Measurements from ENCODE around the gene LONRF2.
A peak's percentile ranks its signal among the peaks of the same experiment; 100 is the strongest.

The LONRF2 gene

DNA sequence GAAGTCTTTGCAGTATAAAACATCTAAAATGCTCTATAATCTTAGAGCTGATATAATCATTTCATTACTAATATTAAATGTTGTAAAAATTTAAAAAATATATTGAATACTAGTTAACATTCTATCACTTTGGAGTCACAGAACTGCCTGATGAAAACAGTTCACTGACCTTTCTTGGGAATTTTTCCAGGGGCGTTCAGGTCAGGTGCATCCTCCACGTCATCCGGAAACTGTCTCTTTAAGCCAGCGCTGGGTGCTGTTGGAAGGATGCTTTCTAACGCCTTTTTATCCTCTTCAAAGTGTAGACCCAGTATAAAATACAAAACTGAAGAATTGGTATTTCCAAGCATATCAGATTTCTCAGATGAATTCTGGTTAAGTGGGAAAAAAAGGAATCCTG is 22.8 kb downstream of the LONRF2 start:
- DNase-seq: no peak

DNA sequence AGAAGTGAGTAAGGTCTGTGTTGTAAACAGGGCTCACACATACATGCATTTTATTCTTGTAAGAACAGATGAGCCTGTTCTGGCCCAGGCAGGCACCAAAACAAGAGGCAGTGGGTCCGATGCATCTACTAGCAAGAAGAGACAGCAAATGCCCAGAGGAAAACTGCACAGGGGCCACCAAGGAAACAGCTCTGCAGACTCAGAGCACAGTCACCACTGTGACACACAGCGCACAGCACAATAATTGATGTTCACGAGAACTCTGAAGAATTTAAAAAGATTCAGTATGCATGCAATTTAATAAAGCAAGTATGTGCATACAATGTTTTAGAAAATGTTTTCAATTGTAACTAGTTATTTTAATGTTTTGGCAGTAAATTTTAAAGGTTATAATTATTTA is 24.8 kb downstream of the LONRF2 start:
- no peak for DNase-seq

DNA sequence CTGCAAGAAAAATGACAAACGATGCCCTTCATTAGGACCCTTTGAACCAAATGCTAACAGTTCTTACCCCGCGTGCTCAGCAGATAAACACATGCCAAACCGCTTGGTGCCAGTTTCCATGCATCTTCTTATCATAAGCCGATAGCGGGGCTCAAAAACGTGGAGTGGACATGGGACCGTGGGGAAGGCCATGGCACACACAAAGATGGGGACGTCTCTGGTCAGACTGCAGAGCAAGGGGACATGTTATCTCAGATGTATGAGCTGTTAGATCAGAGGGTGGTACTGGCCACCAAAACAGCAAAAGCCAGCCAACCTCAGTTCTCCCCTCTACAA is 28.2 kb downstream of the LONRF2 start:
- DNase-seq: no peak

DNA sequence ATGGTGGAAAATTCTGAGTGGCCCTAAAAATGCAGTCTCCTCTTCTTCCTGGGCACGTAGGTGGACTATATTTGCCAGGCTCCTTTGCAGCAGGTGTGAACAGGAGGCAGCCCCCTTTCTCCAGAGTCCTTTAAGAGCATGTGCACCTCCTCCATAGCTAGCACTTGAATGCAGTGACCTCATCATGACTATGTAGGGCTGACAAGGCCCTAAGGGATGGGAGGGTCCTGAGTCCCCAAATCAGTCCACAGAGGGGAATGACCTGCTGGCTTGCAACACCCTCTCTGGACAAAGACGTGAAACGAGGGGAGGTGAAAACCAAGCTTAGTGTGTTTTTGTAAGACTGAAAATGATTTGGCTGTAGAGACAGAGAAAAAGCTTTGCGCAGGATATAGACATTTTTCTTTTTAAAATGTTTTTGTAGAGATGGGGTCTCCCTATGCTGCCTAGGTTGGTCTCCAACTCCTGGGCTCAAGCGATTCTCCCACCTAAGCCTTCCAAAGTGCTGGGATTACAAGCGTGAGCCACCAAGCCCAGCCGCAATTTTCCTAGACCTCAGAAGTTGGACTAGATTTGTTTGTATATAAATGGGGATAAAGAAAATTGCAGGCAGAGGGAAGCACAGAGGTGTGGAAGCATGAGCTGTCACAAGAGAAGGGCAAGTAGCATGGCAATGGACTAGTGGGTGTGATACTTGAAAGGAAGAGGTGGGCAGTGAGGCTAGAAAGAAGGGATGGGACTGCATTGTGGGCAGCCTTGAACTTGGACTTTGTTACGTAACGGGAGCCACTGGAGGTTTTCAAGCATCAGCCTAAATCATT is 28.8 kb downstream of the LONRF2 start:
- no peak for DNase-seq

DNA sequence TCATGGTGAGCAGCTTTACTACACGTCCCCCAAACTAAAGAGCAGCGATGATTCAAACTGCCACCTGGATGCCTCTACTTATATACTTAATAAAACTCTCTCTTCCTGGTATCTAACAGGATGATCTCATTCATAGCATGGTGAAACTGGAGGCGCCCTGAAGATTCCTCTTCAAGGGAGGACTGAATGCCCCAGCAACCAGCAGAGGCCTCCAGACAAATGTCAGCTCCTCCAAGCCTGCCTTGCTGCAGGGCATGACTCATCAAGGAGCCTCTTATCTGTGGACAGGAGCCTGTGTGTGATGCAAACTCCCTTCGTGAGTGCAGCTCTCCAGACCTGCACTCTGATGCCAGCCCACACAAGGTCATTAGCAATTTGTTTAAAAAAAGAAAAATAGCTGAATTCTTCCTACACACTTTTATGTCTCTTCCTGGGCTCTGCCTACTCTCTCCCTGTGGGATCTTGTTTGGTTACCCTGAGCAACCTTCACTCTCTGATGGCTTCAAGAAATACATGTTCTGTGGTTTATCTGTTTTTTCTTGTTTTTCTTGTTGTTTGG is 30.2 kb downstream of the LONRF2 start:
- peak; percentile 83 for DNase-seq

DNA sequence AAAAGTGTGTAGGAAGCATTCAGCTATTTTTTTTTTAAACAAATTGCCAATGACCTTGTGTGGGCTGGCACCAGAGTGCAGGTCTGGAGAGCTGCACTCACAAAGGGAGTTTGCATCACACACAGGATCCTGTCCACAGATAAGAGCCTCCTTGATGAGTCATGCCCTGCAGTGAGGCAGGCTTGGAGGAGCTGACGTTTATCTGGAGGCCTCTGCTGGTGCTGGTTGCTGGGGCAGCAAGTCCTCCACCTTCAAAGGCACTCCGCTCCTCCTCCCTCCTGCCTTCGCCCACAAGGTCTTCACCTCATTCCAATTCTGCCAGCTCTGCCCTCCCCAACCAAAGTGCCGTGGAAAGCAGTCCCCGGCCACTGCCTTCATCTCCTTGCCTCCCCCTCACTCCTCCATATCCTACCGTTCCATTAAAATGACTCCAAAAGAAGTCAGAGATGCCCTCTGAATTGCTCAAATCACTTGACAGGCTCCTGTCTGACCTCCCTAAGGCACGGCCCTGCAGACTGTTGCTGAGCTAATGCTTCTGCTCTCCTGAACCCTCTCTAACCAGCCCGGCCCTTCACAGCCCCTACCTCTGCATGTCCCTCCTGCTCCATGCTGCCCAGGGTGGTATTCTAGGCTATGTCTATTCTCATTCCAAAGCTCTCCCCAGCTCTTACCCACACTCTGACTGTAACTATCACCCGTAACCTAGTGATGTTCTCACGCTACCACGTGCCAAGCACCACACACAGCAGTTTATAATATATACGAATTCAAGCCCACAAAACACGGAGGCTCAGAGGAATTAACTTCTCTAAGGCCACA is 30.9 kb downstream of the LONRF2 start:
- DNase-seq: peak; percentile 96

DNA sequence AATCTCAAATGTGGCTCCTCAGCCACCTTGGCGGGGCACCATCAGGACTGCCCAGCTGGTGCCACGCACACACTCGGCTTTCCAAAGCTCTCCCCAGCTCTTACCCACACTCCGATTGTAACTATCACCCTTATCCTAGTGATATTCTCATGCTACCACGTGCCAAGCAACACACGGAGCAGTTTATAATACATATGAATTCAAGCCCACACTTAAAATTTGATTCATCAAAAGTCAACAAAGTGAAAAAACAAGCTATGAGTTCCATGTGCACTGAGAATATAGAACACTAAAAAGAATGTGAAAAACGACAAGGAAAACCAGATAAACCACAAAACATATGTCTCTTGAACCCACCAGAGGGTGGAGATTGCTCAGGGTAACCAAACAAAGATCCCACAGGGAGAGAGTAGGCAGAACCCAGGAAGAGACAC is 31.6 kb downstream of the LONRF2 start:
- no peak for DNase-seq

DNA sequence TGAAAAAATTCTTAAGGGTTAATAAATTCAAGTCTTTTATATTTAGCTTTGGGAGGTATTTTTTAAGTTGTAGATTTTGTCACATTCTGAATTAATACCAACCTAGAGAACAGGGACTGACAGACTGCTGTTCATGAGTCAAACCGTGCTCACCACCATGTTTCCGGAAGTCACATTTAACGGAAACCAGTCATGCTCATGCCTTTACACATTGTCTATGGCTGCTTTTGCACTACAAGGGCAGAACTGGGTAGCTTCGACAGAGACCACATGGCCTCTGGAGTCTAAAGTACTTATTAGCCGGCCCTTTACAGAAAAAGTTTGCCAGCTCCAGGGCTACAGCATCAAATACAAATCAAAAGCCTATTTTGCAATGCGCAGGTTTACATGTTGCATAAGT is 33.3 kb downstream of the LONRF2 start:
- no peak for DNase-seq

DNA sequence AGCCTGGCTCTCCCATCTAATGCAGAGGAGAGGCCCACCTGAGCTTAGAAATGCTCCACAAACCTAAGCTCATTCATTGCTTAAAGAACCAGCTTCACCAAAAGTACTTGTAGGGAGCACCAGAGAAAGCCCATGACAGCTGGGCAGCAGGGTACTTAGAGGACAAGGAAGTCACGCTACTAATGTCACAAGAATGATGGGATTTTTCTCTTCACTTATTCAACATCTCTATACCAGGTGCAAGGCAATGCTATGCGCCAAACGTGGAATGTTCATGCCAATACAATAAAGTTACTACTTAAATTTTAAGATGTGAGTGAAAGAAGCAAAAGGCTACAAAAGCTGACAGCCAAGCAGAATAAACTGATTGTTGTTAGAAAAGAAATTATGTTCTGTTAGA is 36.0 kb downstream of the LONRF2 start:
- no peak for DNase-seq

DNA sequence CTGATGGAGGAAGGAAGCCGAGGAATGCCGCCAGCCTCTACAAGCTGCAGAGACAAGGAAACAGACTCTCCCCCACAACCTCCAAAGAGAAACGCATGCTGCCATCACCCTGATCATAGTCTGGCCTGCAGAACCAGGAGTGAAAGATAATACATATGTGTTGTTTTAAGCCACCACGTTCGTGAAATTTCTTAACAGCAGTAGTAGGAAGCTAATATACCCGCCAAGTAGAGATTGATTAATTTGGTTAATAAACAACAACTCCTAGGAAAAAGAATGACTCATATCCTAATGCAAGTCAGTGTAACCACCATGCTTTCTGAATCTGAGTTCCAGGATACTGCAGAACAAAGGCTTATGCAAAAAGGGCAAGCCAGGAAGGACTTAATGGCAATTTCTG is 36.6 kb downstream of the LONRF2 start:
- DNase-seq: peak; percentile 87

DNA sequence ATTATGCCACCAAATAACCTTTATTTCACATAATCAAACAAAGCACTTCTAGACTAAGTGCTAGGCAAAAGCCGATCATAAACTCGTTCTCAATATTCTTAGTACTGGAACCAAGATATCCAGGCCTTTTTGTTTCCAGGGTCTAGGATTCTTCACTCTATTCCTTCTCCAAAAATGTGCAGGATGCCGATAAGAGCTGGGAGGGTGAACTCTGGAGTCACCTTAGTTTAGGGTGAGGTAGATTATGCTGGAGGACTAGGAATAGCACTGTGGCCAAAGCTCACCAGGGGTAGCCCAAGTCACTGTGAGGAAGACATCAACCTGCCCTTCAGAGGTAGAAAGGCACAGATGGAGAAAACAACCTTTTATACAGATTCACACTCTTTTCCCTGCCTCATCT is 37.3 kb downstream of the LONRF2 start:
- no peak for DNase-seq

DNA sequence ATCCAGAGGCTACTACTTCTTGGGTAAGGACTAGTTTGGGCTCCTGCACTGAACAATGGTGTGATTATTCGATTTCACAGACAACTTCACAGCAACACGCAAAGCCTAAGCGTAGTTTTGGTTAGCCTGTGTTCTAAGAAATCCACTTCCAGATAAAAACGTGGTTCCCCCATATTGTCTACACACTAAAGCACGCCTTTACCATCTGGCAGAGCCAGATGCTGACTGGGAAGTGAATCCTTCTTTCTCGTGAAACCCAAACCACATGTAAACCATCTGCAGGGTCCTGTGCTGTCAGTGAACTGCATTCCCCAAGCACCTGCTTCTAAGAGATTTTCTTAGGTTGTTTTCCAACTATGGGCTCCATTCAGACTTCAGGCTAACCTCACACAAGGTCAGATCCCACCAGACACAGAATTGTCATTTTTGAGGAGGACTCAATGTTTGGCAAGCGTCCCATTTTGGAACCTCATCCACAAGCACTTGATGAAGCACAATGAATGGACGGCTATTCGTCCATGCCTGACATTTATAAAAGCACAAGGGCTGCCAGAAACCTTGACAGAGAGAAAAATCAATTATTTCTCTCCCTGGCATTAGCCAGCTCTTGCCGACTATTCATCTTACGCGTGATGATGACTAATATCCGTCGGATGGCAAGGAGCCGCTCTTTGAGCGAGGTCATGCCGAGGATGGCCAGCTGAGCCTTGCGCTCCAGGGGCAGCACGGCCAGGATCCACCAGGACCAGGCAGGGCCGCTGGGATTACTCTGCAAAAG is 38.4 kb downstream of the LONRF2 start:
- DNase-seq: no peak

DNA sequence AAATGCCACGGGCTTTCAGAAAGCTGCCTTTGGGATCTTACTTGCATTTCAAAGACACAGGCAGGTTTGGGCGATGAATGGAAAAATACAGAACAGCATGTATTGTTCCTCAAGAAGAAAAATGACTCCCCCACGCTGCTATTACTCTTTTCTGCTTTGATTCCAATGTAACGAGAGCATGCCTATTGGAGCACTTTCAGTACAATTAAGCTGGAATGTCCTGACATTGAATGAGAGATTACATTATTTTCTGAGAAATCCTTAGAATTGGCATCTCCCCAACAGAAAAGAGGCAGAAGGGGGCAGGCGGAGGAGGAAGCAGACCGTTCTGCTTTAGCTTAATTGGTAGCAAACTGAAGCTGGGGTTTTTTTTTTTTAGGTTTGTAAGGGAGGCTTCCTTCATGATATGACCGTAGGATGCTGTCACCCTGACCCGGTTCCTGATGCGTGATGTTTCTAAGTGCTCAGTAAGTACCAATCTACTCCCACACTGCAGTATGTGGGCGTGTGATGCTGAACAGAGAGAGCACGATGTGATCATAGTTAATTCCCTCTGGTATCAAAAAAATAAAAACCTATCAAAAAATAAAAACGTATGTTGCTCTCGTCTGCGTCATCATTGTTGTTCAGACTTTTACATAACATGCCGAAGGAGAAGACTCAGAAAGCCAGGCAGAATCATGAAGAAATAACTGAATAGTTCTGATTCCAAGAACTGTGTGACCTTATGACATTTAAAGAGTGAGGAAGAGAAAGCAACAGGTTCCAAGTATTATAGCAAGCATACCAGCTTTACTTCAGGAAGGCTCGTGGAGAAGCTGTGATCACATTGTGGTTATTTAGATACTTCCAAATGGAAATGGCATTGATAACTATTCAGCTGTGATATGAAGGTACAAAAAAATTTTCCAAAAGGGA is 40.5 kb downstream of the LONRF2 start:
- peak; percentile 47 for DNase-seq

DNA sequence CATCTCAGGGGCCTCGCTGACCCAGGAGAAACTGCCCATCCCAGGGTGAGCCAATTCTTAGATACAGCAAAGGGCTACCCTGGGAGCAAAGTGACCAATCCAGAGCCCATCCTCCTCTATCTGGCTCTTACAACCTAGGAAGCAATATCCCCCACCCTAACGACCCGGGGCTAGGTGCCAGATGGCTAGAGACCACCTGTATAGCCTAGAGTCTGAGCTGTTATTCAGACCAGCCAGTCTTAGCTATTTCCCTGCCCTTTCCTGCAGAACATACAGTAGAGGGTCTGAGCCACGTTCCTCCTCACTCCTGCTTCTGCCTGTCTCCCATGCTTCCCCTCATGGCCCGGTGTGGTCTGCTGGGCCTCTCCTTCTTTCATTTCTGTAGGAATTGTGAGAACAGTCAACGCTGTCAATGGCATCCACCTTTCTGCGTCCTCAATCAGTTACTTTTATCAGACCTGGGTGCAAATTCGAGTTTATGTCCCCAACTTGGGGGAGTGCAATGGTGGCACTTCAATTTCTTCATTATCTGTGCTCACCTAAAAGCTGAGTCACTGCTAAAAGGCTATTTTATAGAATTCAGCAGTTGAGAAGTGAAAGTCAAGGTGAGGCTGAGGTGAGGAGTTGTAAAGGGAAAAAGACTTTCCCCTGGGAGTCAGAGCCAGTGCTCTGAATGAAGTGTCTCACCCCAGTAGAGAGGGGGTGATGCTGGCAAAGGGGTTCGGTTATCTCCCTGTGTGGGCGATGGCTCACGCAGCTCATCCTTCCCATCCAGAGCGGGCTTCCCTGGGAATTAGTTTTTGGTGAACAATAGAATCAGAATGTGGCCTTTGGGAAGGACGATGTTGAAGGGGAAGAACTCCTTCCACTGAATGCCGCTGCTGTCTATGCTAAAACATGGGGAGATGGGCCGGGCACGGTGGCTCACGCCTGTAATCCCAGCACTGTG is 42.4 kb downstream of the LONRF2 start:
- DNase-seq: no peak

DNA sequence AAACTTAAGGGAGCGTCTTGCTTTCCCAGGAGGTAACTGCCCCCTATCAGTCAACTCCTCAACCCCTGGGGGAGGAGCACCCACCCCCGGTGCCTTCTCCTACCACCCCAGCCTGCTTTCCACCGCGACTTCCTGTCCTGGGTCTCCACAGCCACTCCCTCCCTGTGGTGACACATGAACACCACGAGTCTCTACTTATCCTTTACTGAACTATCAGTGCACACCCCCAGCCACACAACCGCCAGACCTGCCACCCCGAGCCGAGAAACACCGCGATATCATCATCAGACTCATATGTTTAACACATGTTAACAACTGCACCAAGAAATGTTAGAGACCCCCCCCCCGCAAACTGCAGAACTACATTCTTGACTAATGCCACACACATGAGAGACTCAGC is 43.3 kb downstream of the LONRF2 start:
- peak; percentile 39 for DNase-seq

DNA sequence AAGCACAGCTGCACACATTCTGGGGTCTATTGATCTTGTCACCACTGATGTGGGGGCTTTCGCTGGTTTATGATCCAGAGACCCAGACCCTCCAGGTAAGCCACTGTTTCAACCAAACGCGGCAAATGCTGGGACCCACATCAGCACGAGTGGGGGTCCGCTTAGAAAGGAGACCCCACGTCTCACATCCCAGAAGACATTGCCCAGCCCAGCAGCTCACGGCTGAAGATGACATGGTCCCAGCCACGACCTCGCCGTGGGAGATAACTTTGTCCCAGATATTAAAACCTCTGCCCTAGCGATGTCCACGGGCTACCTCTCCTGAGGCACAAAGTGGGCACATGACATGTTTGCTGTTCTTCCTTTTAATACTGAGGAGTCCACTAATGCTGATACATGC is 43.8 kb downstream of the LONRF2 start:
- no peak for DNase-seq

DNA sequence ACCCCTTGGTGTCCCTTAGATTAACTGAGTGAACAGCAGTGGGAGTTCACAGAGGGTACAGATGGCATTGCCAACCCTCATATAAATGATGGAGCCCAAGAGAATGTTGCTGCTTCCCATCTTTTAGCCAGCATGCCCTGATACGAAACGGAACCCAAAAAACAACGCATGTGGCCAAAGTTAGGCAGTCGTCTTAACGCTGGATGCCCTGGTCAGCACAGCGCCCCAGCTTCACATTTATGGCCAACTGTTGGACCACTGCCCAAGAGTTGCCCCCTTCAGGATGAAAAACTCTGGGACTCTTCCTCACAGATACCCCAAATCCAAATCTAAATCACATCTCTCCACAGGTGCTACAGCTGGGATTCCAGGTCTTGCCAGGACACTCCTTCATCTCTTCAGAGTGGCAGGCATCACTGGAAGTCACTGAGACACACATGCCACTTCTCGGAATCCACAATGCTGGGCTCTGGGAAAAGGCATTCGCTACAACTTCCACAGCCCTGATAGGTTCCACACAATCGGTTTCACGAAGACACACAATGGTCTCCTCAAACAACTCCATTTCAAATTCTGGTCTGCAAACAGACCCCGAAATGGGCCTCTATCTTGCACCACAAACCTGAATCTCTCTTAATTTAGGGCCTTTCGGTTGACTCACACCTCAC is 44.6 kb downstream of the LONRF2 start:
- no peak for DNase-seq

DNA sequence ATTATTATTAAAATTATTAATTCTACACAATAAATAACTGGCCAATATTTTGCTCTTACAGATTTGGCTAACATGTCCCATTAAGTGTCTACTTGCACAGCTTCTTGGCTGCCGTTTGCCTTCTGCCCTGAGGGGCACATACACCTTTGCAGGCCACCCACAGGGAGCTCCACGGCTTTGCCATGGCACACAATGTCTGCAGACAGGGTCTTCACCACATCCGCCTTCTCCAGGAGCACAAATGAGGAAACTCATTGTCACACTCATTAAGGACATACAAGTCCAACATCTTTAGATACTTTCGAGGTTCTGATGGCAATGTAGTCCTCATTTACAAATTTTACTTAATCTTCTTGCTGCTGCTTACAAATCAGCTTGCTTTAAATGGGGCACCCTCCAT is 45.6 kb downstream of the LONRF2 start:
- no peak for DNase-seq

DNA sequence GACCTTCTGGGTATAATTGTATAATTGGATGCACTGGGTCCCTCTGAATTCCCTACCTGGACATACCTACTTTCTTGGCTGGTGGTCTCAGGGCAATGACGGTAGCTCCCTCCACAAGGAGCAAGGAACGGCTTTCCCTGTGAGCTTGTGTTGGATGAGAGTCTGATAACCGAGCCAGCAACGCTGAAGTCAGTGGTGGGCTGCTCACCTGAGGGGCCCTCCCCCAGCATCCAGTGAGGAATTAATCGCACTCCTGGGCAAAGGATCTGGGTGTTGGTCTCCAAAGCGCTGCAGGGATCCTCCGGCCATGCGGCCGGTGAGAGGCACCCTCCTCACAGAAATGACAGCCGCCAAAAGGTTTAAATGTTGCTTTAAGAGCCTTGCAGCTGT is 47.1 kb downstream of the LONRF2 start:
- DNase-seq: no peak

DNA sequence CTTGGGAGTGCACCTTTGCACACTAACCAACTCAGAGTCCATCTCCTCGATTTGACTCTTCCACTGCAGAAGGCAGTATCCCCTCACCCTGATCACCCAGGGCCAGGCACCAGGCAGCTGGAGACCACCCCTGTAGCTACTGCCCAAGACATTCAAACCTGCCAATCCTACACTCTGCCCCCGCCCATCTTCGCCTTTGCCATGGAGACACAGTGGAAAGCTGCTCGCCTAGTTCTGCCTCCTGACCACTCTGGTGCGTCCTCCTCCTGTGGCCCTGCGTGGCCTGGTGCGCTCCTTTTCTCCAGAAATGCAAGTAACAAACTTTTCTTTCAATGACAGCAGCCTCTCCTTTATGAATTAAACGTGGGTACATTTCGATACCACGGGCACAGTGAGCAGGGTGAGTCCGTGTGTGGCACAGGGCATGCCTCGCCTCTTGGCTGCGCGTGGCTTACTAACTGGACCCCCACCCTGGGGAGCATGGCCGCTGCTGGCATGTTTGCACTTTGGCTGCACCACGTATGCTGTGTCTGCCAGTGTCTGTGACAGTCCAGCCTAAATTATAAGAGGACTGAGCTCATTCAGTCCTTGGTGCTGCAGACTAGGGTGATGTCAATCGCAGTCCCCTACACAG is 47.6 kb downstream of the LONRF2 start:
- no peak for DNase-seq
